ENCODE measurements around the gene TDRD1. TPM values are rescaled to one million over a fixed set of nuclear protein-coding genes. Genes with fewer than 3 reads are reported as not detected.

Gene TDRD1
- total RNA-seq, 1 experiment from 2014 or later = not detected

DNA sequence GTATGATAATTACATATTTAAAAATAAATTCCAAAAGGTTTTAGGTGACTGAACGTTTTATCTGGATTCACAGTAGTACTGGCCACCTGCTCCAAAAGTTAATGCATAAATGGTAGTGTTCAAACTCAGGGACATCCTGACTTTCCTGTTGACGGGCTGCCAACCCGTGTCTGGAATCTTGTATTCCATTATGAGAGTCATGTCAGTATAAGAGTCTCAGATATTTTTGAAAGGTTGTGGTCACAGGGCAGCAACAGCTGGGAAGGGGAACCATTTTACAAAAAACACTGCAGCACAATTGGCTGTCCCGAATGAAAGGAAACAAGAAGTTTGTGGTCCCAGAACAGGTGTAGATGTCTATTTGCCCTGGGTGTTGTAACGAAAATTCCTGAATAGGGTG is 2.8 kb downstream of the TDRD1 start:
- Histone ChIP-seq H3K79me2 (ENCODE audit: insufficient read depth, low read length) (no peaks in the 10 kb centered on the region), H3K27me3 (ENCODE audit: insufficient read depth, low read length) (no peaks in the 10 kb centered on the region), H3K27ac (ENCODE audit: low read depth, low read length) (no peak overlapping the region), H3K4me3 (replicated peaks in 1 of 2; ENCODE audit: low read depth in 1 of 2, low read length in 2 of 2) (no peak overlapping the region), H3K9me2 (ENCODE audit: insufficient read depth) (no peaks in the 10 kb centered on the region), H3K36me3 (ENCODE audit: control insufficient read depth in 1 of 2, insufficient read depth in 2 of 2, low read length in 2 of 2) (no peaks in the 10 kb centered on the region), H3K9ac (ENCODE audit: low read length) (no peak overlapping the region), H4K20me1 (ENCODE audit: insufficient read depth) (no peaks in the 10 kb centered on the region), H3K4me2 (ENCODE audit: low read length) (no peak overlapping the region), H2AFZ (ENCODE audit: low read depth, low read length, poor library complexity, severe bottlenecking) (no peak overlapping the region), H3K9me3 (ENCODE audit: control insufficient read depth in 1 of 2, insufficient read depth in 1 of 2, low read depth in 1 of 2, low read length in 2 of 2) (no peaks in the 10 kb centered on the region), H3K4me1 (ENCODE audit: control insufficient read depth in 1 of 2, insufficient read depth in 2 of 2, low read length in 2 of 2) (no peaks in the 10 kb centered on the region)
- POLR2A ChIA-PET = no interaction called here
- no TSS peak for BruUV-seq (replicated peaks)
- RAD21 ChIA-PET (ENCODE audit: low non-redundant PET in 1 of 2, low total read pairs in 2 of 2, uncharacterized antibody in 2 of 2, unreplicated experiment in 2 of 2) = no interaction called here
- TF ChIP-seq ZNF274 (IDR thresholded peaks at IDR 0.05; ENCODE audit: low read depth, low read length) (no peak), POLR2A (IDR thresholded peaks at IDR 0.05; ENCODE audit: borderline replicate concordance, extremely low read depth, insufficient read depth, insufficient read length) (no peak), EGR1 (IDR thresholded peaks at IDR 0.05; ENCODE audit: low read depth) (no peak), REST (IDR thresholded peaks at IDR 0.05; ENCODE audit: low read depth) (no peak)
- intact Hi-C loops (cut with micrococcal nuclease) = no loop called here
- DNase-seq (ENCODE audit: low read depth, low spot score) (no peak), ATAC-seq (no peak)
- CTCF ChIA-PET = no interaction called here

DNA sequence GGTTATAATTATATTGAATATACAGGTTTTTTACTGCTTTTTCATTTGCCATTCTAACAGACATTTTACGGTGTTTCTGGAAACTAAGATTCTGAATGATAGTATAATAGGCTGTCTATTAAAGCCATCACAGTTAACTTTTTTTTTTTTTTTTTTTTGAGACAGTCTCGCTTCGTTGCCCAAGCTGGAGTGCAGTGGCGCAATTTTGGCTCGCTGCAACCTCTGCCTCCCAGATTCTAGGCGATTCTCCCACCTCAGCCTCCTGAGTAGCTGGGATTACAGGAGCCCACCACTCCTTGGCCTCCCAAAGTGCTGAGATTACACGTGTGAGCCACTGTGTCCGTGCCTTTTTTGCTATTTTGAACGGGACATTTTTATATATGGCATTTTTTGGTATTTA is 4.4 kb downstream of the TDRD1 start:
- intact Hi-C loops (cut with micrococcal nuclease) = no loop called here
- no peak overlapping the region for H3K27ac ChIP-seq (ENCODE audit: low read depth, low read length)
- H3K9me3 ChIP-seq (ENCODE audit: control insufficient read depth in 1 of 2, insufficient read depth in 1 of 2, low read depth in 1 of 2, low read length in 2 of 2) = no peaks in the 10 kb centered on the region
- no peak for TF ChIP-seq SRF (IDR thresholded peaks at IDR 0.05; ENCODE audit: low read depth)
- H3K79me2 ChIP-seq (ENCODE audit: insufficient read depth, low read length) = no peaks in the 10 kb centered on the region
- H3K27me3 ChIP-seq (ENCODE audit: insufficient read depth, low read length) = no peaks in the 10 kb centered on the region
- ChIA-PET RAD21 (ENCODE audit: low non-redundant PET in 1 of 2, low total read pairs in 2 of 2, uncharacterized antibody in 2 of 2, unreplicated experiment in 2 of 2) (no interaction called here), CTCF (no interaction called here), POLR2A (no interaction called here)
- H3K4me3 ChIP-seq (replicated peaks in 1 of 2; ENCODE audit: low read depth in 1 of 2, low read length in 2 of 2) = no peak overlapping the region
- BruUV-seq (replicated peaks) = no TSS peak
- H3K4me1 ChIP-seq (ENCODE audit: control insufficient read depth in 1 of 2, insufficient read depth in 2 of 2, low read length in 2 of 2) = no peaks in the 10 kb centered on the region
- ATAC-seq (no peak), DNase-seq (ENCODE audit: low read depth, low spot score) (no peak)
- H3K9me2 ChIP-seq (ENCODE audit: insufficient read depth) = no peaks in the 10 kb centered on the region
- H2AFZ ChIP-seq (ENCODE audit: low read depth, low read length, poor library complexity, severe bottlenecking) = no peak overlapping the region
- H3K9ac ChIP-seq (ENCODE audit: low read length) = no peak overlapping the region
- H3K4me2 ChIP-seq (ENCODE audit: low read length) = no peak overlapping the region
- no peaks in the 10 kb centered on the region for H3K36me3 ChIP-seq (ENCODE audit: control insufficient read depth in 1 of 2, insufficient read depth in 2 of 2, low read length in 2 of 2)
- H4K20me1 ChIP-seq (ENCODE audit: insufficient read depth) = no peaks in the 10 kb centered on the region

All from HCT116 (cell line).